Activated naive CD4-positive, alpha-beta T cell treated with Interleukin-2 at 50 U/mL for 16 hours (primary cell): Measurements from ENCODE around the gene SSPN.

Experiments
- DNase-seq: peaks from one replicate; pipeline ENCODE4 v3.0.0-alpha.2; 2020

SSPN gene

GRCh38 chr12:26287671-26288381, 92.5 kb downstream of the SSPN start:
- no peak for DNase-seq

DNA sequence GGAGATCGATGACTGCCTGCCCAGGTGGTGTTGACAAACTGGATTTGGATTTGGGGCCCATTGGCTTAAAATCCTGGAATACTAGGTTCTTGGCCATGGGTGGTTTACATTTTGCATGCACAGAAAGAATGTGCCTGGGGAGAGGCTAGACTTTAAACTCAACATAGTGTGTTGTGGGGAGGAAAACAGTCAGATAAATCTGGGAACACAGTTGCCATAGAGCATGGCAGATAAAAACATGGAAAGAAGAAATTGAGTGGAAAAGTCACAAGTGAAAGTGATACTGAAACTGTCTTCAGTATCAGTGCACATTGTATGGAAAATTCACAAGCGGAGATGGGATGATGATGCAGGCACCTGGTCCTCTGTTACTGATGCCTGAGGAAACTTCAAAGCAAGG, 95.2 kb downstream of the SSPN start:
- no peak for DNase-seq

GRCh38 chr12:26292596-26292995, 97.2 kb downstream of the SSPN start:
- no peak for DNase-seq

GRCh38 chr12:26293612-26294011, 98.2 kb downstream of the SSPN start:
- DNase-seq: no peak

DNA sequence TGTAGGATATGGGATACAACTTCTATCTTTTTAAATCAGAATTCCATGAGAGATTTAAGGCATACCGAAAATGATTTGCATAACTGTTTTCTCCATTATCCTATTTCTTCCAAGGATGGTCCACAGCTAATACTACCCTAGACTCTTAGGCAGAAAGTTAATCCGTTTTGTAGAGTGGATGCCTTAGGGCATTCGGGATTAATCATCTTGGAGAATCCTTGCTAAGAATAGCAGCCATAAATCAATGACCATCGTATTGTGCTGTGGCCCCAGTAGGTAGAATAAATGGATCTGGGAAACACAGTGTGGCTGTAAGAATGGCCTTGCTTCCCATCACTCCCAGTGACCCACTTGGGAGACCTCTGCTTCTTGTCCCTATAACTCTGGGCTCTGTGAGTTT, 99.6 kb downstream of the SSPN start:
- DNase-seq: no peak

GRCh38 chr12:26297396-26298070, 102.2 kb downstream of the SSPN start:
- no peak for DNase-seq

DNA sequence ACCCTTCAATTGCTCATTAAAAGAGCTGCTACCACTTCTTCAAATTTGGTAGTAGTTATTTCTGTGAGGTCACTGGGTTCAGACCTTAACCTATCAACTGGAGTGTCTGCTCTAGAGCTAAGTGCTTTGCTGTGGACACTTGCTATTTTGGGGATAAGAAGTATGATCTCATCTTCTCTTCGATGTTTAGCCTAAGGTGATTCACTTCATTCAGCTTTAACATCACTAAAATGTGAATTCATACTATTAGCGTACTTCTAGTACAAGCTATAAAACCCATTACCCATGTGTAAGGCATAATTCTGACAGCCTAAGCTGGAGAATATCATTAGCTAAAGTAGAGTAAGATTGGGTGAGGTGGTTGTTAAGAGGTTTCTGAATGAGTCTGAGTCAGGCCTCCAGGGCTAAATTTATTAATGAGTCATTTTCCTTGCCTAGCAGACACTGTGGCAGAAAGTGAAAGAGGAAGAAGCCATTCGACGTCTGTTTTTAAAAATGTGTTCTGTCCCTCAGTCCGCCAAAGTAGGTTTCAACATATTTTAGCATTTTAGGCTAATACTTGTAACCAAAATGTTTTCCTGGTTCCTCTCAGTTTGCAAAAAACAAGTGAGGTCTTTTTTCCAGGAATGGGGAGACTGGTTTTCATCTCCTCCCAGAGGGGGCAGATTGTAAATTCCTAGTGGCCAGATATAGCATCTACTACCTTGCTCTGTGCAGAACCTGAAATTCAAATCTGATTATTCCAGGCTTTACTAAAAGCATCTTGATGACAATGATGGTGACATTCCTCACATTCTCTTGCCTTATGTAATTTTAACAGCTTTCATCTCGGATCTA, 103.6 kb downstream of the SSPN start:
- DNase-seq: no peak

DNA sequence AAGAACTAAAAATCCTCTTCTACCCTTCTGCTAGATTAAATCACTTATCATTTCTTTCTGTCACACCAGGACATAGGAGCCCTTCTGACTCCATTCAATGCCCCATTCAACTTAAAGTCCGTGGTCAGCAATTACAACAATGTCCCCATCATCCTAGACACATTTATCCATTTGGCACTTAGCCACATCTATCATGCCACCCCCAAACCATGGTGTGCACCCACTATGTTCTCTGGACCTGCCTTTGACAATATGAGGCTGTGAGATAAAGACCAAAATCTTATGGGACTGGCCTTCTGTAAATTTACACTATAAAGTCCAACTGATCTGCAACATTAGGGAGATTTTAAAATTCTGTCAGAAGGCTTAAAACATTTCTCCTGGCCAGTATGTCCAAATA, 104.4 kb downstream of the SSPN start:
- no peak for DNase-seq
